Stimulated activated CD8-positive, alpha-beta memory T cell treated with anti-CD3 and anti-CD28 coated beads, Interleukin-12 subunit alpha, Interleukin-12 subunit beta, amount 100 ng/mL, for 4 hours (primary cell): ENCODE measurements around the gene LRCH4.
"Not testable (repeated sequence)": the region's sequence is repeated elsewhere in the genome, so short reads cannot be mapped to it uniquely, and the experiment has no call there.

Source experiments
- DNase-seq: peaks from one replicate; pipeline ENCODE4 v3.0.0-alpha.2; 2020; ENCODE audit warnings: low read depth

The LRCH4 gene

DNA sequence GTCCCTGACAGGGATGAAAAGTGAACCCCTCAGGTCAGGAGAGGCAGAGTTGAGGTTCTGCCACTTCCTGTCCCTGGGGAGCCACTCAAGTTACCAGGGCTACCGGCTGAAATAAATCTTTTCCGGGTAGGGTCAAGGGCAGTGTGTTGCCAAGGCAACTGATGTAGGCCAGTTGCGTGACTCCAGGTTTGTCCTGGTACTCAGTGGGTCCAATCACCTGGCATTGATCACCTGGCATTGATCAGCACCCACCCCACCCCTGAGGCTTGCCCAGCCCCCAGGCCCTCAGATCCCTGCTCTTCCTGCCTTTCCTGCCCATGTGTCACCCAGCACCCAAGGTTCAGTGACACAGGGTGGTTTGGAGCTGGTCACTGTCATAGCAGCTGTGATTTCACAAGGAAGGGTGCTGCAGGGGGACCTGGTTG is 18.2 kb downstream of the LRCH4 start:
- no peak for DNase-seq

DNA sequence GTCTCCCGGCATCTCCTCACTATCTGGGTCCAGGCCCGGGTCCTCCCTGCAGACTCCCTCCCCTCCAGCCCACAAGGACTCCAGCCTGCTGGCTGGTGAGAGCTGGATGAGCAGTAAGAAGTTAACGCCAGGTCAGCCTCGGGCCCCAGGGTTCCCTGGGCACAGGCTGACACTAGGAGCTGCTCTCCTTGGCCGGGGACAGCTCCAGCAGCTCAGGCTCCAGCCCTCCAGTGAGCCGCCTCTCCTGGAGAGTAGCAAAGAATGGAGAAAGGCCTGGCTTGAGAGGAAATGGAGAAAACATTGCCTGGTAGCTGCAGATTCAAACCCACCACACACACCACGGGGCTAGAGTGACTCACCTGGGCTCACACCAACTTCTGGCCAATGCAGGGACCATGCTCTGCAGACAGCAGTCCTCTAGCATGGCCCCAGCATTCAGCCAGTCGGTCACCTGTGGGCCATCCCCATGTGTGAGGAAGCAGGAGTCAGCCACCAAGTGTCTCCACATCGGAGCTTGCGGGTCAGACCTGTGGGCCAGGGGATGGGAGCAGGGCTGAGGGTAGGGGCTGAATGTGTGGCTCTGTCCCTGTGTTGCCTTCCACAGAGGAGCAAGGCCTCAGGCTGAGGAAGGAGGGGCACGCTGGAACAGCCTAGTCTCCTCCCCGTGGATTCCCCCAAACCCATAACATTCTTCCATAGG is 18.7 kb downstream of the LRCH4 start:
- DNase-seq: no peak

DNA sequence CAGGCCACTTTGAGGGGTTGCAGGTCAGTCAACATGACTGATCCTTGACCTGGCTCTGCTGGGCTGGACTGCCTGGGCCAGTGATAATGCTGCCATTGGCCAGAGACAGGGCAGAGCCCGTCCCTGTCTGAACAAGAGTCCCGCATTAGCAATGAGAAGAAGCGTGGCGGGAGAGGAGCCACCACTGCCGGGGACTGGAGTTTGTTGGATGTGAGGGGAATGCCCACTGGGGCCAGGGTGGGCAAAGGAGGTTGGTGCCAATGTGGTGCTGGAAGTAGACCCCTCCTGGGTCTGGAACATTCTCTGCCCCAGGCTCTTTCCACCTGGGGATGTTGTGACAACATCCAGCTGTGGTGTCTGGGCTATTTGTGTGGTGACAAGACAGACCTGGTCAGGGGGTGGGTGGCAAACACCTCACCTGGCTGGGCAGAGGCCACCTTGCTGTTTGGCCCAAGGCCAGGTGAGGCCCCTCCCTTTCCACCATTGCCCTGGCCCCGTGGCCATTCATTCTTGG is 19.9 kb downstream of the LRCH4 start:
- no peak for DNase-seq

DNA sequence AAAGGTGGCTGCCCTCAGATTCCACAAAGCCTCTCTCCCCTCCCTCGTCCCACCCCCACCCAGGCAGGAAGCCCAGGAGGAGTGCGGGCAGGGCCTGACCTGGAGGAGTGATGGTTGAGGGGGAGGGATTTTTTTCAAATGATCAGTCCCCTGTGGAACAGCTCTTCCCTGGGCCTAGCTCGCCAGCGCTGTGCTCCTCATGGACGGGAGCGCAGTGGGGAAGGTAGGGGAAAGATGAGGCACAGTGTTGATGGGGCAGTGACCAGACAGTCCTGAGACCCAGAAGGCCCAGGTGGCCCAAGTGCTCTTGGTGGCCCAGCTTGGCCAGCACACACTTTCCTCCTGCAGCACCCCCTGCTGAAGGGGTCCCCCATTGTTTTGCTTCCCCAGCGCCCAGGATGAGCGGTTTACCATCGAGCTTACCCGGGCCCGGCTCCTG is 20.8 kb downstream of the LRCH4 start:
- DNase-seq: no peak

DNA sequence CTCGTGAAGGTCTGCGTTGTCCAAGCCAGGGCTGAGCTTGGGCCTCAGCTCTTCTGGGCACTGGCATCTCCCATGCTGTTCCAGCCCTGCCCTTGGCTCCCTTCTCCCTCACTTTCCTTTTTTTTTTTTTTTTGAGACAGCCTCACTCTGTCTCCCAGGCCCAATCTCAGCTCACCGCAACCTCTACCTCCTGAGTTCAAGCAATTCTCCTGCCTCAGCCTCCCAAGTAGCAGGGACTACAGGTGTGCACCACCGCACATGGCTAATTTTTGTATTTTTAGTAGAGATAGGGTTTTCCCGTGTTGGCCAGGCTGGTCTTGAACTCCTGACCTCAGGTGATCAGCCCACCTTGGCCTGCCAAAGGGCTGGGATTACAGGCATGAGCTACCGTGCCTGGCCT is 21.5 kb downstream of the LRCH4 start:
- DNase-seq: not testable (repeated sequence)

DNA sequence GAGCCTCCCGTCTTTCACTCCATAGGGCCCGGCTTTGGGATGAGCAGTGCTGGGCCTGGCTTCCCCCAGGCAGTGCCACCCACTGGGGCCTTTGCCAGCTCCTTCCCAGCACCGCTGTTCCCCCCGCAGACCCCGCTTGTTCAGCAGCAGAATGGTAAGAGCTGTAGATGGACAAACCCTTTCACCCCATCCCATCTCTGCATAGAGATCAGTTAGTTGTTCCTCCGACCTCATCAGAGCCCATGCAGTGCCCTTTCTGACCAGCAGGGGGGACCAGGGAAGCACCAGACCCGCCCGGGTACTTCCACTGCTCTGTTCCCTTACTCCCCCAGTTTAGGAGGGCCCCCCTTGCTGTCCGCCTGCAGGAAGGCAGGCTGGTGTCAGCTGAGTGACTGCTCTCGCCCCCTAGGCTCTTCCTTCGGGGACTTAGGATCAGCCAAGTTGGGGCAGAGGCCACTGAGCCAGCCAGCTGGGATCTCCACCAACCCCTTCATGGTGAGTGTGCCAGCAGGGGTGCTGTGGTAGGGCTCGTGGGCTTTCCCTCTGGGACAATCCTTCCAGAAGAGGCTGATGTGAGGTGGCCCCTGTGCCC is 22.0 kb downstream of the LRCH4 start:
- peak; percentile 65 for DNase-seq

DNA sequence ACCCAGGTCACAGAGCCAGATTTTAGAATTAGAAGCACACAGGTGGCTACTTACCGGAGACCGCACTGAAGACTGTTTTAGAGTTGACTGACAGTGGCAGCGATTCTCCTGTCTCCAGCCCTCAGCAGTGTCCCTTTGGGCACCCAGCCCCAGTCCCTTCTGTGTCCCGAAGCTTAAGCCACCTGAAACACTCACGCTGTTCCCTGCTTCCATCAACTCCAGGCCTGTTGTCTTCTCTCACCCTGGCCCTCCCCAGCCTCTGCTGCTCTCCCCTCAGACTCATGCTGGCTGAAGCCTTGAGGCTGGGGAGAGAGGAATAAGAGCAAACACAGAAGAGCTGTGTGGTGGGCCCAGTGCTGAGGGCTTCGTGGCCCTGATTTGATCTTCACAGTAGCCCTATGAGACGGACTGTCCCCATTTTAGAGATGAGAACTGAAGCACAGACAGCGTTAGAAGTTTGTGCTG is 22.8 kb downstream of the LRCH4 start:
- no peak for DNase-seq

DNA sequence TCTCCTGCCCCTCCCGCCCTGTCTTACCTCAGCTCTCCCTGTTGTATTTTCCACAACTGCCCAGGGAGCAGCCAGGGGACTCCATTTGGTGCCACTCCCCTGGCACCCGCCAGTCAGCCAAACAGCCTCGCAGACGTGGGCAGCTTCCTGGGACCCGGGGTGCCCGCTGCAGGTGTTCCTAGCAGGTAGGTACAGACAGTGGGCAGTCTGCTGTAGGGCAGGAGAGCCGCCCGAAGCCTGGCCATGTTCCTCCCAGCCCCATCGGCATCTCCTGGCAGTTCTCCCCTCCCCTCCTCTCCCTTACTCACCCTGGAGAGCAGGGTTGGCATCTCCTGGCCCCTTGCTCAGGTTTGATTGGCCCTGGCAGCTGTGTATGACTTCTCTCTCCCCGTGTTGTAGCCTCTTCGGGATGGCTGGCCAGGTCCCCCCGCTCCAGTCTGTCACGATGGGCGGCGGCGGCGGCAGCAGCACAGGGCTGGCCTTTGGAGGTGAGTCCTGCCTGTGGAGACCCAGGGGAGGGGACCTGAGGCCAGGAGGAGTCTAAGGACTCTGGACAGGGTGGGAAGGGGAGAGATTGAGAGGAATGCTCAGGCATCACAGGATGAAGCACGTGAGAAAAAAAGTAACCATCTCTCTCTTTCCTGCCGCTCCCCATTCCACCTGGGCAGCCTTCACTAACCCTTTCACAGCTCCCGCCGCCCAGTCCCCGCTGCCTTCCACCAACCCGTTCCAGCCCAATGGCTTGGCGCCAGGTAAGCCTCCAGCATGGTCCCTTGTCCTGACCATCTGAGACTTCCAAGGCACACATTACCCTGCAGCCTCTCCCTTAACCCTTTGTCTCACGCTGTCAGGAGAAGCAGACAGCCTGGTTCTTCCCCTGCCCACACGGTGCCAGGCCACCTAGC is 23.5 kb downstream of the LRCH4 start:
- DNase-seq: no peak

DNA sequence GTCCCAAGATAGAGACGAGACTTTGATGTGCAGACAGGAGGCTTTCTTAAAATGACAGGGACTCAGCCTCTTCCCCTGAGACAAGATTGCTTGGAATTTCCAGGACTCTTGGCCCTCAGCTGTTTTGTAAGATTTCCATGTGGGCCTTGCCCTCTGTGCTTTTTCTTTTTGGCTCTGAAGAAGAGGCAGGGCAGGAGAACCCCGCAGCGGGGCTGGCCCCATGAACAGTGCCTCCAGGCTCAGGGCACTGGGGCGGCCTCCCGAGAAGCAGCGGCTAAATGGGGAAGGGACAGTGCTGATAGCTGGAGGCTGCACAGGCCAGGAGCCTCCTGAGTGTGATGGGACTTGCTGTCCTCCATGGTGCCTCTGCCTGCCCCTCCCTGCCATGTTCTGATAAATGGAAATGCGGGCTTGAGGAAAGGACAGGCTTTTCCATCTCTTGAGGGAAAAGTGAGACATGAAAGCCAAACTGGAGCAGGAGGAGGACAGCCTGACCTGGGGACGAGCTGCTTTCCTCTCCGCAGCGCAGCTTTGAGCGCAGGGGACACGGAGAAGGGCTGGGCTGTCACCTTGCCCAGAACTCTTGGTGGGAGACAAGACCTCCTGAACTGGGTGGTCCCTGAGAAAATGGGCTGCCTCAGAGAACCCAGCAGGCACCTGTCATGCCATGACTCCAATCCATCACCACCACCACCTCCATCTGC is 24.3 kb downstream of the LRCH4 start:
- no peak for DNase-seq

DNA sequence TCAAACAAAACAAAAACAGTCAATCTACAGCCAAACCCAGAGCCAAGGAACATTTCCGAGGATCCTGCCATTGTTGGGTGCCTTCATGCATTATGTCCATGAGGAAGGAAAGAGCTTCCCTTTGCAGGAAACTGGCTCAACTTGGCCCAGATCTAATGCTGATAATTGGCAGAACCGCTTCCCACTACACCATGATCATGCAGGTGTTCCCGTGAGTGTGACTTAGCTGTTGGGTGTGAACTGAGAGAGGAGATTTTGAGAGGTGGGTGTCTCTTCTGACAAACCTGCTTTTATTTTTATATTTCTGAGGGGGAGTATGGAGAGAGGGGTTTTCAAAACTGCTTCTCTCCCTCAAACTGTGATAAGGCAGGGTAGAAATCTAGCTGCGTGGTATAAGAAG is 26.8 kb downstream of the LRCH4 start:
- DNase-seq: no peak

DNA sequence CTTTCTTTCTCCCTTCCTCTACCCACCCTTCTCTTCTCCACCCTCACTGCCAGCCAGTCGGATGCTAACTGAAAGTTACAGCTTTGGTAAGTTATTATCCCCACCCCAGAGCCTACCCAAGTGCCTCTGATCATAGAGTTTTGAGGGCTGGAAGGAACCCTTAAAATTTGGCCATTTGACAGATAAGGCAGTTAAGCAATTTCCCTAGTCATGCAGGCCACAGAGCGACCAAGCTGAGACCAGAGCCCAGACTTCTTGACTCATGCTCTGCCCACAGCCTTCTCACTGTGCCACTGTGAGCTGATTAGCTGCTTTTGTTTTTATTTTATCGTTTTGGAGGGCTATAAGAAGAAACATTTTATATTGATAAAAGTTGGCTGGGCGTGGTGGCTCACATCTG is 29.4 kb downstream of the LRCH4 start:
- DNase-seq: no peak

DNA sequence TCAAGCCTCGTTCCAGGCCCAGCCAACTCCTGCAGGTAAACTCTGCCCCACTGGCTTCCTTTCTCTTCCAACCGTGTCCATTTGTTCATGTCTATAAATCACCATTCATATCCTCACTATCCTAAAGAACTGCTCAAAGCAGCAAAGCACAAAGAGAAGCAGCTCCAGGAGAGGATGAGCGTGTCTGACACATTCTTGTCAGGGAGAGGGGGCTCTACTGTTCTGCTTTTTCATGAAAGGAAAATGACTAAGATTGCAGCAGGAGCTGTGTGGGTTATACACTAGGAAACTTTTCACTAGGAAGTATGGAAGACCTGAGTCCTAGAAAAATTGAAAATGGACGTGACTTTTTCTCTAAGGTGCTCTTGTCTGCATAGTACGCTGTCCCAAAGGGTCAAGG is 30.2 kb downstream of the LRCH4 start:
- no peak for DNase-seq

DNA sequence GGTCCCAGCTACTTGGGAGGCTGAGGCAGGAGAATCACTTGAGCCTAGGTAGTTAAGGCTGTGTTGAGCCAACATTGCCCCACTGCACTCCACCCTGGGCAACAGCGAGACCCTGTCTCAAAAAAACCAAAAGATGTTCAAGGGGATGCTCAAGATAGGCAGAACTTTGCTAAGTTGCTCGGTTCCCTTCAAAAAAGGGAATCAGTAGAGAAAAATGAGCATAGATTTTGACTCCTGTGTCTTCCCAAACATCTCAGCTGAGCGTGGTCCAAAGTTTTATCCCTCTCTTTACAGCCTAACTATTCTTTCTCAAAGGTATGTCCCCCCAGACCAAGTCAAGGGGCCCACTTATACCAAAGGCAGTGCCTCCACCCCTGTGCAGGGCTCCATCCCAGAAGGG is 32.9 kb downstream of the LRCH4 start:
- no peak for DNase-seq

DNA sequence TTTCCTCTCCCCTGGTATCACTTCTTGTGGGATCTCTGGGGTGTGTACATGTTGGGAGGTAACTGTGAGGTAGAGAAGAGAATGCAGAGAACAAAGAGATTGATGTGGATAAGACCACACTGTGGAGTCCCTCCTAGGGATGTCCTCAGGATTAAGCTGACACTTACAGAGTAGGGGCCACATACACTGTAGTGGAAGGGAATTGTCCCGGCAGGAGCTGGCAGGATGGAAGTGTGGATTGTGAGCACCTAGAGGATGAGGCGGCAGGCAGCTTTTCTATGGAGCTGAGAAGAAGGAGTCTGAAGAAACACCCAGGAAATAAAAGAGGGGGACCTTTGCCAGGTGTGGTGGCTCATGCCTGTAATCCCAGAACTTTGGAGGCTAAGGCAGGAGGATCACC is 33.4 kb downstream of the LRCH4 start:
- DNase-seq: no peak

DNA sequence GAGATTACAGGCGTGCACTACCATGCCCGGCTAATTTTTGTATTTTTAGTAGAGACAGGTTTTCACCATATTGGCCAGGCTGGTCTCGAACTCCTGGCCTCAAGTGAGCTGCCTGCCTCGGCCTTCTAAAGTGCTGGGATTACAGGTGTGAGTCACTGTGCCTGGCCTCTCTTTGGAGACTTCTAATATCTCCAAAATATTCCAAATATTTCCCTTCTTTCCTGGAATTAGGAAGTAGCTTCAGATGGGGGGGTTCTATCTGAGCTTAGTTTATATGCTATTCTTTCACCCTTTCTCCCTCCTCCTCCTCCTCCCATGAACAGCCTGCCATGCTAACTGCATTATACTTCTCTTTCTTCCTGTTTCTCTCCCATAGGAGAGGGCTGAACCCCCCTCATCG is 37.5 kb downstream of the LRCH4 start:
- not testable (repeated sequence) for DNase-seq

DNA sequence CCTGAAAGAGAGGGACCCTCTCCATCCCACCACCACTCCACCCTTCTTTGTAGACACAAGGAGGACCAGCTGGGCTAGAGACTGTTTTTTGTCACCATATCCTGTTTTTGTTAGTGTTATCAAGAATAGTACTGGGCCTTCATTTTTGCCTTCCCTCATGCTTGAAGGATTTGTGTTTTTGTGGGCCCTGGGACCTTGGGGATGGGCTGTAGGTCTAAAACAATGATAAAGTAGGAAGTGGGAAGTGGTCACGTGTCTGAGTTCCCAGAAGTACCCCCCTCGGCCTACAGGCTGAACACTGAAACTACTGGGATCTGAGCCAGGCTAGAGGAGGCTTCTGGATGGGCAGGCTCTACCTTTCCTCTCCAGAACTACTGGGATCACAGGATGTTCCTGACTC is 38.1 kb downstream of the LRCH4 start:
- DNase-seq: no peak

DNA sequence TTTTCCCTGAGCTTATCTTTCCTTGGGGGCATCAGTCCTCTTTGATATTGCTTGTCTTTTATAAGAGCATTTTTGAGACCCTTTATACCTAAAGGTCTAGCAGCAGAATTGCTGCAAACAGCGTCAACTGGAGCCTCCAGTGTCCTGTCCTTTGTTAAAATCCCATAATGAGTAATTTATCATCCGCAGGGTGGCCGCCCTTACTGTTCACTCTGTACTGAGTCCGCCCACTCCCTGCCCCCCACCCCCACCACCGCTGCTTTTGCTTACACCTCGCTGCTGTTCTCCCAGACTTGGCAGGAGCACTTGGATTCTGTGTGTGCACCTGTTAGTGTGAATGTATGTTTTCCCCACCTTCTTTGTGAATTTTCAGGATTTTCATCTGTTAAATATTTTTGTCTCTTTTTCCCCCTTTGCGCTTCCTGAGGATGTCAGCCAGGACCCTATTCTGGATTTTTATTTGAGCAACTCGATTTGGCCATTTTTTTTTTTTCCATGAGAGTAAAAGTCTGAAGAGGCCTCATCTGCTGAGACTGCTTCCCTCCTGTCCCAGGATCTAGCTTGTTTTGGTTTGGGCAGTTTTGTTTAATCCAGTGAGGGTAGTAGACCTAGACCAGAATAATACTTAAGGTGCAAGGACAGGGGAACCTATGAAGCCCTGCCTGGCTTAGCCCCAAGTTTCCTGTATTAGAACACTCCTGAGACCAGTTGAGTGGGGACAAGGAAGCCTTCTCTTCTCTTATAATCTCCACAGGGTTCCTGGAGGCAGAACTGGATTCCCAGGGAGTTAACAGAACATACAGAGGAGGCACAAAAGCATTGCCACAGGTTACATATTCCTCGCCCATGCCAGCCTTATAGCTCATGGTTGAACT is 38.8 kb downstream of the LRCH4 start:
- no peak for DNase-seq

DNA sequence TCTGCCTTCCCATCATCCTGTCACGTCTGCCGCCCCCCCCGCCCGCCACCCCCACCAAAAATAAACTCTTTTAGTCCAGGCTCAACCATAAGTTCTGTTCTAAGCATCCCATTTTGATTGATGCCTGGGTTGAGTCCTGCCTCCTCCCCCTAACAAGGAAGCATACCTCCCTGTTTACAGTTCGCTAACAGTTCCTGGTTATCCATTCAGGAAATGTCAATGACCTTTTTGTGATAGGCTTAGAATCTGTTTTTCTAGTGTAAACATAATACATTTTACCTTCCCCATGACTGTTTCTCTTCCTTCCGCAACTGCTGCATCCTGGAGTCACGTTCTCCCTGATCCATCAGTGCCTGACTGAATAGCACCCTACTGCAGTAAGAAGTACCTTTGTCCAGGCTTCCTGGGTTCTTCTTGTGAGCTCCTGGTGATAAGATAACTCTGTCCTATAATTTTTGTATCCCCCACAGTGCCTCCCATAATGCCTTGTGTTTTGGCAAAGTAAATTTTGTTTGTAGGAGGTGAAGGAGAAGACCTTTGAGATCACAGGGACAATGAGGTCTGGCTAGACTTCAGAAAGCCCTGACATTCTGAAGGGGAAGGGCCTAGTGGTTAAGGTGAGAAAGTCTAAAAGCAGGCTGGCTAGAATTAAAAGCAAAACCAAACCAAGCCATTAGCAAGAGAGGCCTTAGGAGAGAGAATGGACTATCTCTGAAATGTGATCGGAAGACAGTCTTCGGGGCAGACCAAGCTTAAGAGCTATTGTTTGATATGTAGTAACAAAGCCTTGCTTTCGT is 39.6 kb downstream of the LRCH4 start:
- no peak for DNase-seq

DNA sequence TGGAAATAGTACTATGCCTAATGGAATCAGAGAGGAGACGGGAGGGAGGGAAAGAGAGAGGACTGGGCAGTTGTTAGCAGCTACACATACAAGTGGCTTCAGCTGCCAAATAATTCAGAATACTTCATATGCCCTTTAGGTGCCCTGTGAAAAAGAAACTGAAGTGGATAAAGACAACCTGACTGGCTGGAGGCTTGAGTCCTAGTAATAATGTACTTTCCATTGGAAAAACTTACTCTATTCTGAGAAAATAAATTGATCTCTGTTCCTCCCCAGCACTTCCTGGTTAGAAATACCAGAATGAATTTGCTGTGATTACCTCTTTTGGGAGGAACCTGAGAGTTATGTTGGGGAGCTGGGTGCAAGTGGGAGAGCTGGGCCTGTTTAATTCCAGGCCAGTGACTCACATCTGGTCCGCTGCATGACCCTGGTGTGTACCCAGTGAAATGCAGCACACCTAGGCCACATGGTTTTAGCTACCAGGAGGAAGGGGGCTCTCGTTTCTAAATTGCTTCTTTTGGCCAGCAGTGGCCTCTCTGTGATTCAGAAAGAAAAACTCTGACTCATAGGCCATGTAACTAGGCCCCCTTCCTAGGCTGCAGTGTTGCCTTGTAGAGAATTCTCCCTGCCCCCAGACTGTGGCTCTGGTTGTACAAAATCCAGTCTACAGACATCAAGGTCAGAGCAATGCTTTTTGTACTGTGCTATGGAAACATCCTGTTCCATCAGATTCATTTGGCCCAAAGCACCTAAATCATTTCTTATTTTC is 40.4 kb downstream of the LRCH4 start:
- DNase-seq: no peak
